H1 (cell line): ENCODE measurements around the gene JUP.

Experiments used
- CBX5 ChIP-seq: fragments of 300-800, 300-1000 bp; sonication (generic); IDR thresholded peaks from 2 replicates; pipeline ENCODE4 v1.7.1; 2016; ENCODE audit warnings: antibody characterized with exemption, low read length, low read depth
- CTCF ChIP-seq, 3 experiments: IDR thresholded peaks; 1 replicate in 2 of 3; 2 replicates in 1 of 3; pipeline versions ENCODE4 v1.5.1 to v1.6.1; 2011; ENCODE audit warnings: low read length in 3 of 3, mild to moderate bottlenecking in 3 of 3, inconsistent platforms in 2 of 3, low read depth in 1 of 3, moderate library complexity in 1 of 3; ENCODE audit not compliant: insufficient read depth in 1 of 3; ENCODE audit errors: control extremely low read depth in 1 of 3
- EZH2 ChIP-seq: fragments of 200-600 bp; sonication (generic); IDR thresholded peaks from 2 replicates; pipeline ENCODE4 v1.7.1; 2012; ENCODE audit warnings: low read depth, mild to moderate bottlenecking, moderate library complexity, low read length, inconsistent platforms; ENCODE audit not compliant: severe bottlenecking
- JUND ChIP-seq: IDR thresholded peaks from 2 replicates; pipeline ENCODE4 v1.6.1; 2011; ENCODE audit warnings: mild to moderate bottlenecking, improper control_type of control experiment, low read length
- NRF1 ChIP-seq: IDR thresholded peaks from 2 replicates; pipeline ENCODE4 v1.6.1; 2011; ENCODE audit warnings: mild to moderate bottlenecking, low read depth, low read length, improper control_type of control experiment
- POLR2A ChIP-seq, 2 experiments: IDR thresholded peaks; 1 replicate in 1 of 2; 2 replicates in 1 of 2; pipeline ENCODE4 v1.6.1; 2011; ENCODE audit warnings: low read depth in 2 of 2, low read length in 2 of 2, mild to moderate bottlenecking in 2 of 2; ENCODE audit errors: control extremely low read depth in 1 of 2
- RAD21 ChIP-seq, 2 experiments: IDR thresholded peaks in 1 of 2; conservative IDR thresholded peaks in 1 of 2; 2 replicates each; pipeline ENCODE4 v1.6.1; 2011; ENCODE audit warnings: low read depth in 2 of 2, low read length in 2 of 2, improper control_type of control experiment in 1 of 2, inconsistent platforms in 1 of 2, mild to moderate bottlenecking in 1 of 2, moderate library complexity in 1 of 2
- RXRA ChIP-seq: IDR thresholded peaks from 2 replicates; pipeline ENCODE4 v1.6.1; 2011; ENCODE audit warnings: low read depth, mild to moderate bottlenecking, low read length, moderate library complexity; ENCODE audit not compliant: insufficient read depth
- TAF1 ChIP-seq: IDR thresholded peaks from 2 replicates; pipeline ENCODE4 v1.6.1; 2011; ENCODE audit warnings: mild to moderate bottlenecking, low read depth, low read length
- USF2 ChIP-seq: IDR thresholded peaks from 2 replicates; pipeline ENCODE4 v1.6.1; 2011; ENCODE audit warnings: low read length, improper control_type of control experiment
- ZNF274 ChIP-seq: IDR thresholded peaks from 2 replicates; pipeline ENCODE4 v1.7.0; 2012; ENCODE audit warnings: low read length, borderline replicate concordance; ENCODE audit errors: extremely low read depth

GRCh38 chr17:41748275-41748674, 38.2 kb downstream of the JUP start:
- TF ChIP-seq NRF1 (no peak), CTCF (IDR thresholded peaks at IDR 0.05; ENCODE audit: control extremely low read depth in 1 of 3, insufficient read depth in 1 of 3, low read depth in 1 of 3, low read length in 3 of 3) (no peak), USF2 (no peak), RXRA (no peak), EZH2 (no peak), JUND (no peak), ZNF274 (no peak), RAD21 (IDR thresholded peaks at IDR 0.05 in 1 of 2, conservative IDR thresholded peaks at IDR 0.05 in 1 of 2; ENCODE audit: low read depth in 2 of 2, low read length in 2 of 2) (no peak), CBX5 (no peak), TAF1 (no peak), POLR2A (IDR thresholded peaks at IDR 0.05; ENCODE audit: control extremely low read depth in 1 of 2, low read depth in 2 of 2, low read length in 2 of 2) (no peak)
